Thyroid gland (tissue), 4 donors: ENCODE data around the gene GPRIN3. TPM values are rescaled to one million over a fixed set of nuclear protein-coding genes. Genes with fewer than 3 reads are reported as not detected.

Experiments used
- DNase-seq, 2 donors: peaks; one replicate each; pipeline ENCODE4 v3.0.0-alpha.2; 2019
- H3K27ac ChIP-seq, 3 donors: fragments of 200-600 bp; sonication (generic); 1 replicate in 2 of 3; 2 replicates in 1 of 3; pipeline ENCODE4 v1.5.1; 2016 to 2019; ENCODE audit warnings: mild to moderate bottlenecking in 1 of 3, moderate library complexity in 1 of 3
- H3K27me3 ChIP-seq: fragments of 200-600 bp; sonication (generic); one replicate; pipeline ENCODE4 v1.5.1; 2019
- H3K36me3 ChIP-seq, 2 donors: fragments of 200-600 bp; sonication (generic); one replicate each; pipeline ENCODE4 v1.5.1; 2016 to 2019
- H3K4me1 ChIP-seq, 2 donors: fragments of 200-600 bp; sonication (generic); one replicate each; pipeline ENCODE4 v1.5.1; 2017 to 2019
- H3K4me3 ChIP-seq, 3 donors: fragments of 200-600 bp; sonication (generic); replicated peaks in 1 of 3; 1 replicate in 2 of 3; 2 replicates in 1 of 3; pipeline ENCODE4 v1.5.1; 2016; ENCODE audit warnings: mild to moderate bottlenecking in 1 of 3
- H3K9me3 ChIP-seq: fragments of 200-600 bp; sonication (generic); one replicate; pipeline ENCODE4 v1.5.1; 2017
- CTCF ChIP-seq, 6 experiments: fragments of 200-600 bp in 3 of 6; fragments of 450-650 bp in 3 of 6; sonication (generic) in 3 of 6; IDR thresholded peaks; one replicate each; pipeline ENCODE4 v1.5.1; 2016 to 2019; ENCODE audit warnings: antibody characterized with exemption in 6 of 6, mild to moderate bottlenecking in 2 of 6, inconsistent platforms in 1 of 6, moderate library complexity in 1 of 6
- POLR2A ChIP-seq, 2 donors: fragments of 450-650 bp; IDR thresholded peaks; one replicate each; pipeline ENCODE4 v1.6.1; 2017; ENCODE audit warnings: antibody characterized with exemption in 2 of 2, mild to moderate bottlenecking in 2 of 2, moderate library complexity in 1 of 2
- WGBS, 2 donors: methylation state at CpG; one replicate each; pipeline ENCODE4 v1.1.5; 2017; 5-methylcytosine and 5-hydroxymethylcytosine counted together
- intact Hi-C: fragments of 100-400 bp; cut with DNase I; formaldehyde crosslinking; loops from one replicate; pipeline ENCODE4 v1.15.1; 2023
- total RNA-seq, 4 donors: library from RNA; depleted of rRNA; stranded (reverse); fragments of >200 nt; gene quantifications; one replicate each; pipeline ENCODE4 v1.2.3, GENCODE V29; 2016

Gene GPRIN3
- total RNA-seq, 4 donors from 2014 or later = 1.2 to 7.5 (median 4.0) TPM

- Histone ChIP-seq H3K27ac (no peak overlapping the region), H3K27me3 (no peaks in the 10 kb centered on the region), H3K4me3 (no peak overlapping the region), H3K36me3 (no peaks in the 10 kb centered on the region), H3K9me3 (no peaks in the 10 kb centered on the region), H3K4me1 (no peaks in the 10 kb centered on the region)
- no peak for TF ChIP-seq POLR2A (IDR thresholded peaks at IDR 0.05)
- no peak for TF ChIP-seq CTCF (IDR thresholded peaks at IDR 0.05)
- WGBS, 2 donors = 83 to 92% methylated on average over 2 of the region's 2 CpGs
- intact Hi-C loops = no loop called here
- no peak for DNase-seq
Measured at GRCh38 chr4:89288430-89288829, 19.2 kb downstream of the GPRIN3 start.

- TF ChIP-seq POLR2A (IDR thresholded peaks at IDR 0.05) = no peak
- TF ChIP-seq CTCF (IDR thresholded peaks at IDR 0.05) = no peak
- H3K27ac ChIP-seq = no peak overlapping the region
- no peak for DNase-seq
- H3K4me3 ChIP-seq = no peak overlapping the region
- H3K9me3 ChIP-seq = no peaks in the 10 kb centered on the region
- H3K27me3 ChIP-seq = no peaks in the 10 kb centered on the region
- no peaks in the 10 kb centered on the region for H3K36me3 ChIP-seq
- H3K4me1 ChIP-seq = no peaks in the 10 kb centered on the region
- intact Hi-C loops = no loop called here
- WGBS, 2 donors = 71 to 85% methylated on average over 6 of the region's 6 CpGs
Measured at GRCh38 chr4:89287945-89288344, 19.7 kb downstream of the GPRIN3 start.

GRCh38 chr4:89285745-89286144 is 21.9 kb downstream of the GPRIN3 start:
- Histone ChIP-seq H3K4me1 (no peaks in the 10 kb centered on the region), H3K36me3 (no peaks in the 10 kb centered on the region), H3K4me3 (no peak overlapping the region), H3K27ac (no peak overlapping the region), H3K27me3 (no peaks in the 10 kb centered on the region), H3K9me3 (no peaks in the 10 kb centered on the region)
- WGBS, 2 donors = 67 to 75% methylated on average over 2 of the region's 2 CpGs
- TF ChIP-seq CTCF (IDR thresholded peaks at IDR 0.05) (no peak), POLR2A (IDR thresholded peaks at IDR 0.05) (no peak)
- no peak for DNase-seq
- intact Hi-C loops = no loop called here

GRCh38 chr4:89284828-89285227 is 22.8 kb downstream of the GPRIN3 start:
- Histone ChIP-seq H3K27me3 (no peaks in the 10 kb centered on the region), H3K4me3 (no peak overlapping the region), H3K27ac (no peak overlapping the region), H3K4me1 (no peaks in the 10 kb centered on the region), H3K9me3 (no peaks in the 10 kb centered on the region), H3K36me3 (no peaks in the 10 kb centered on the region)
- intact Hi-C loops = no loop called here
- WGBS, 2 donors = 92 to 96% methylated on average over 3 of the region's 3 CpGs
- TF ChIP-seq POLR2A (IDR thresholded peaks at IDR 0.05) (no peak), CTCF (IDR thresholded peaks at IDR 0.05) (no peak)
- DNase-seq = no peak

- Histone ChIP-seq H3K27ac (no peak overlapping the region), H3K9me3 (no peaks in the 10 kb centered on the region), H3K4me3 (no peak overlapping the region), H3K36me3 (no peaks in the 10 kb centered on the region), H3K4me1 (no peaks in the 10 kb centered on the region), H3K27me3 (no peaks in the 10 kb centered on the region)
- DNase-seq = no peak
- WGBS, 2 donors = 78 to 80% methylated on average over 2 of the region's 2 CpGs
- intact Hi-C loops = no loop called here
- no peak for TF ChIP-seq POLR2A (IDR thresholded peaks at IDR 0.05)
- no peak for TF ChIP-seq CTCF (IDR thresholded peaks at IDR 0.05)
Measured at GRCh38 chr4:89284020-89284424, 23.6 kb downstream of the GPRIN3 start.
